22Rv1 (cell line): ENCODE measurements around the gene FAM135A.

Experiments
- ZFX ChIP-seq: fragments of 450-650 bp; IDR thresholded peaks from 2 replicates; pipeline ENCODE4 v1.6.1; 2017; ENCODE audit warnings: antibody characterized with exemption, borderline replicate concordance
- TF ChIP-seq, protein P1 (sequence below): fragments of 450-650 bp; IDR thresholded peaks from 2 replicates; pipeline ENCODE4 v1.5.1; 2017; ENCODE audit warnings: mild to moderate bottlenecking

DNA sequence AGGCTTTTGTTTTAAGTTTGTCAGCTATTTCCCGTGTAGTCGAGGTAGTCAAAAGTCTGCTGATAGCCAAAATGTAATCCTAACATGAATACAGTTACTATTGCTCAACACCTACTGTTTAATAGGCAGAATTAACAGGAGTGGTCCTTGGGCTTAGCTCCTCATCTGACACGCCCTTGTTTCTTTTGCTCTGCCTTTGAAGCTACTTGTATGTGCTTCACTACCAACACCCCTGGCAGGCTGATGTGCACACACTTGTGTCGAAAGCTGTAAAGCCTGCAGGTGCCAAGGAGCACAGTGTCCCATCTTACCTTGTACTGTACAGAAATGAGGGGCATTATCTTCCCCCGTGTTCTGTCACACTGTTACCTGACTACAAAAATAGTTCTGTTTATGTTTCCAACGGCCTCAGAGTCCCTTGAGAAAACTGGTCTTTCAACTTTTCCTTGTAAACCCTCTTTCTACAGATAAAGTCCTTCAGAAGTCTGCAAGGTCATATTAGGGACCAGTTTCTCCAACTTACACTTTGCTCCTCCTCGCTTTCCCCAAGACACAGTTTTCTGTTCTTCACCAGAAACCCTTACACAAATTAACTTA, 162.7 kb downstream of the FAM135A start:
- TF ChIP-seq, protein P1, sequence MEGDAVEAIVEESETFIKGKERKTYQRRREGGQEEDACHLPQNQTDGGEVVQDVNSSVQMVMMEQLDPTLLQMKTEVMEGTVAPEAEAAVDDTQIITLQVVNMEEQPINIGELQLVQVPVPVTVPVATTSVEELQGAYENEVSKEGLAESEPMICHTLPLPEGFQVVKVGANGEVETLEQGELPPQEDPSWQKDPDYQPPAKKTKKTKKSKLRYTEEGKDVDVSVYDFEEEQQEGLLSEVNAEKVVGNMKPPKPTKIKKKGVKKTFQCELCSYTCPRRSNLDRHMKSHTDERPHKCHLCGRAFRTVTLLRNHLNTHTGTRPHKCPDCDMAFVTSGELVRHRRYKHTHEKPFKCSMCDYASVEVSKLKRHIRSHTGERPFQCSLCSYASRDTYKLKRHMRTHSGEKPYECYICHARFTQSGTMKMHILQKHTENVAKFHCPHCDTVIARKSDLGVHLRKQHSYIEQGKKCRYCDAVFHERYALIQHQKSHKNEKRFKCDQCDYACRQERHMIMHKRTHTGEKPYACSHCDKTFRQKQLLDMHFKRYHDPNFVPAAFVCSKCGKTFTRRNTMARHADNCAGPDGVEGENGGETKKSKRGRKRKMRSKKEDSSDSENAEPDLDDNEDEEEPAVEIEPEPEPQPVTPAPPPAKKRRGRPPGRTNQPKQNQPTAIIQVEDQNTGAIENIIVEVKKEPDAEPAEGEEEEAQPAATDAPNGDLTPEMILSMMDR: no peak
- TF ChIP-seq ZFX: no peak
